ENCODE results near the gene HTT. TPM values are rescaled to one million over a fixed set of nuclear protein-coding genes. Genes with fewer than 3 reads are reported as not detected.
A peak's percentile ranks its signal among the peaks of the same experiment; 100 is the strongest.

HTT gene
- total RNA-seq, 1 donor from 2014 or later: 72.0 TPM

DNA sequence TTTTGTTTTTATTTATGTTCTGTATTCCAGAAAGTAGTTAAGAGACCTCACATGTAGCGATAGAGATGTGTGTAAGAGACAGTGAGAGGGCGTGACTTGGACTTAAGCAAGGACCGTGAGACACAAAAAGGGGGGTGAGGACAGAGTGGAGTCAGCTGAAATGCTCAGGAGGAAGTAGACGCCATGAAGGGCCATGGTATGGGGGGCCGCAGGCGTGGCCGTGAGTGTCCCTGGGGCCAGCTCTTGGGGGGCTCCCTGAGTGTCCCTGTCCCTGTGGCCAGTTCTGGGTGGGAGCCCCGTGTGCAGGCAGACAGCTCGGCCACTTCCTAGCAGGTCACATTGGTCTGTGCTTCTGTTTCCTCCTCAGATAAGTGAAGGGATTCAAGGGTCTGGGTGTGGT lies 151.5 kb downstream of the HTT start:
- TF ChIP-seq, protein P1, sequence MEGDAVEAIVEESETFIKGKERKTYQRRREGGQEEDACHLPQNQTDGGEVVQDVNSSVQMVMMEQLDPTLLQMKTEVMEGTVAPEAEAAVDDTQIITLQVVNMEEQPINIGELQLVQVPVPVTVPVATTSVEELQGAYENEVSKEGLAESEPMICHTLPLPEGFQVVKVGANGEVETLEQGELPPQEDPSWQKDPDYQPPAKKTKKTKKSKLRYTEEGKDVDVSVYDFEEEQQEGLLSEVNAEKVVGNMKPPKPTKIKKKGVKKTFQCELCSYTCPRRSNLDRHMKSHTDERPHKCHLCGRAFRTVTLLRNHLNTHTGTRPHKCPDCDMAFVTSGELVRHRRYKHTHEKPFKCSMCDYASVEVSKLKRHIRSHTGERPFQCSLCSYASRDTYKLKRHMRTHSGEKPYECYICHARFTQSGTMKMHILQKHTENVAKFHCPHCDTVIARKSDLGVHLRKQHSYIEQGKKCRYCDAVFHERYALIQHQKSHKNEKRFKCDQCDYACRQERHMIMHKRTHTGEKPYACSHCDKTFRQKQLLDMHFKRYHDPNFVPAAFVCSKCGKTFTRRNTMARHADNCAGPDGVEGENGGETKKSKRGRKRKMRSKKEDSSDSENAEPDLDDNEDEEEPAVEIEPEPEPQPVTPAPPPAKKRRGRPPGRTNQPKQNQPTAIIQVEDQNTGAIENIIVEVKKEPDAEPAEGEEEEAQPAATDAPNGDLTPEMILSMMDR (conservative IDR thresholded peaks at IDR 0.05): no peak
- DNase-seq (ENCODE audit: low read depth, low spot score): no peak
- no peaks in the 10 kb centered on the region for H3K4me1 Mint-ChIP-seq
- no peaks in the 10 kb centered on the region for H3K27me3 Mint-ChIP-seq (ENCODE audit: low read depth)
- no peak overlapping the region for H3K27ac Mint-ChIP-seq (ENCODE audit: unreplicated experiment)
- peaks cover 5% of the 10 kb centered on the region for H3K9me3 Mint-ChIP-seq
- peaks cover 19% of the 10 kb centered on the region for H3K36me3 Mint-ChIP-seq (ENCODE audit: low read depth)
- H3K4me3 Mint-ChIP-seq: no peak overlapping the region

DNA sequence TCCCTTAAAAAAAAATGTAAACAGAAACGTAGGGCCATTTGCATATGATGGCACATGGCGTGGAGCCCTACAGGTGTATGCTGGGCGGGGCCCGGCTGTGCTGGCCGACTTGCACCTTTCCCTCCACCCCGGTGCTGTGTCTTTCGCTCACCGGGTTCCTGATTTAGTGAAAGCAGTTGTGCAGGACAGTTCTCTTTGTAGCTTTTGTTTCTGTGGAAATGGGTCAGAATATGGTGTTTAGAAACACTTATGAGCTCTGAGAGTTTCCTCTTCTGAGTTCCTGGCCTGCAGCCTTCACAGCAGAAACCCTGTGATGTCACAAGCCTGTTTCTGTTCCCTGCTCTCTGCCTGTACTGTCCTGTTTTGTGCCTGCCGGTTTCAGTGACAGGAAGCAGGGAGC lies 152.0 kb downstream of the HTT start:
- no peak overlapping the region for H3K4me3 Mint-ChIP-seq
- H3K27ac Mint-ChIP-seq (ENCODE audit: unreplicated experiment): no peak overlapping the region

DNA sequence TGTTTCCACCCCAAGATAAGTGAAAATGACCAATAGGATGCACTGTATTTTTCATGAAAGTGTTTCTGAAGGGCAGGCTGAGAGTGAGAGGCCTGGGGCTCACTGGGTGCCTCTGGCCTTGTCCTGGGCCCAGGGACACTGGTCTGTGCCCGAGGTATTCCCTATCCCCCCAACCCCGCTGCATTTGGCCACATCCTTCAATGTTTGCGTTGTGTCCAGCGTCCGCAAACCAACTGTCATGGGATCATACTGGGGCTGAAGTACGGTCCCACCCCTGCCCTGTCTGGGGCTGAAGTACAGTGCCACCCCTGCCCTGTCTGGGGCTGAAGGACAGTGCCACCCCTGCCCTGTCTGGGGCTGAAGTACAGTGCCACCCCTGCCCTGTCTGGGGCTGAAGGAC lies 152.5 kb downstream of the HTT start:
- no peak for DNase-seq (ENCODE audit: low read depth, low spot score)
- H3K36me3 Mint-ChIP-seq (ENCODE audit: low read depth): peaks cover 24% of the 10 kb centered on the region
- TF ChIP-seq, protein P1 (conservative IDR thresholded peaks at IDR 0.05): no peak
- H3K27ac Mint-ChIP-seq (ENCODE audit: unreplicated experiment): no peak overlapping the region
- H3K4me3 Mint-ChIP-seq: no peak overlapping the region
- H3K9me3 Mint-ChIP-seq: peaks cover 5% of the 10 kb centered on the region
- no peaks in the 10 kb centered on the region for H3K4me1 Mint-ChIP-seq
- H3K27me3 Mint-ChIP-seq (ENCODE audit: low read depth): no peaks in the 10 kb centered on the region

More for the DNA sequence above, 152.0 kb downstream of the HTT start:
- Mint-ChIP-seq H3K27me3 (ENCODE audit: low read depth) (no peaks in the 10 kb centered on the region), H3K4me1 (no peaks in the 10 kb centered on the region), H3K36me3 (ENCODE audit: low read depth) (peaks cover 21% of the 10 kb centered on the region), H3K9me3 (peaks cover 5% of the 10 kb centered on the region)
- no peak for DNase-seq (ENCODE audit: low read depth, low spot score)
- TF ChIP-seq, protein P1 (conservative IDR thresholded peaks at IDR 0.05): no peak

DNA sequence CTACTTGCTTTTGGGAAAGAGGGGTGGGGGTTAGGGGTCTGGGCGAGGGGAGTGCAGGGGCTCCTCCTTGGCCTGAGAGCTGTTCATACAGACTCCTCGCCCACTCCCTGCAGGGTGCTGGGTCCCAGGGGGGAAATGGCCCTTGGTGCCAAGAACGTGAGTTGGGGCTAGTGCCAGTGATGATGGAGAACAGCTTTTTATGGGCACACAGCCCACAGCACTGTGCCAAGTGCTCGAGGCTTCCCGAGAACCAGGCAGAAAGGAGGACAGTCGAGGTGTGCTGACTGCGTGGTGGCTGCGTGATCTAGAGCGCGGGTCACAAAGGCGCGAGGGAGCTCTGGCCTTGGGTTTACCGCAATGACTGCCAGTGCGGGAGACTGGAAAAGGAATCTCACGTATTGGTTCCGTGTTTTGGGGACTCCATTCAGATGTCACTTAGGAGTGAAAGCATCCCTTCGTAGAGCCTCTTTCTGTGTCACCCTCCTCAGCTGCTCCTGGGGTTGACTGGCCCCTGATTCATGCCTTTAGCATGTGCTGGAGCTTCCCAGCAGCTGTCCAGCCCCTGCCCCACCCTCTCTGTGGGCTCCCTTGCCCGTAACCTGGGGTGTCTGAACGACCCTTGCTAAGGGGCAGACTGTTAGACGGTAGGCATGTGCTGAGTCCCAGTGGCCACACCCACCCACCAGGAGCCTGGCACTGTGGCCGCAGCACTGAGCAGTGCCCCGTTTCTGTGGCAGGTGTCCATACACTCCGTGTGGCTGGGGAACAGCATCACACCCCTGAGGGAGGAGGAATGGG lies 153.6 kb downstream of the HTT start:
- H3K27me3 Mint-ChIP-seq (ENCODE audit: low read depth): no peaks in the 10 kb centered on the region
- peaks cover 24% of the 10 kb centered on the region for H3K36me3 Mint-ChIP-seq (ENCODE audit: low read depth)
- no peaks in the 10 kb centered on the region for H3K4me1 Mint-ChIP-seq
- peaks cover 5% of the 10 kb centered on the region for H3K9me3 Mint-ChIP-seq
- no peak overlapping the region for H3K4me3 Mint-ChIP-seq
- no peak overlapping the region for H3K27ac Mint-ChIP-seq (ENCODE audit: unreplicated experiment)
- TF ChIP-seq, protein P1 (conservative IDR thresholded peaks at IDR 0.05): no peak
- no peak for DNase-seq (ENCODE audit: low read depth, low spot score)

DNA sequence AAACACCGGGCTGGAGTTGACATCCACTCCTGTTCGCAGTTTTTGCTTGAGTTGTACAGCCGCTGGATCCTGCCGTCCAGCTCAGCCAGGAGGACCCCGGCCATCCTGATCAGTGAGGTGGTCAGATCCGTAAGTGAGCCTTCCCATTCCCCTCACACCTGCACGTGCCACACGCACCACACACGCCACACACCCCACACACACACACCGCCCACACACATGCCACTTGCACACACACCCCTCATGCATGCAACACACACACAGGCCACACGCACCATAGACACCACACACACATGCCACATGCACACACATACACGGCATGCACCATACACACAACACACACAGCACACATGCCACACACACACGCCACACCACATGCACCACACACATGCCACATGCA lies 154.4 kb downstream of the HTT start:
- Mint-ChIP-seq H3K4me3 (no peak overlapping the region), H3K27ac (ENCODE audit: unreplicated experiment) (peak overlapping the region; percentile 63), H3K27me3 (ENCODE audit: low read depth) (no peaks in the 10 kb centered on the region), H3K36me3 (ENCODE audit: low read depth) (peaks cover 27% of the 10 kb centered on the region), H3K4me1 (no peaks in the 10 kb centered on the region), H3K9me3 (peaks cover 5% of the 10 kb centered on the region)
- TF ChIP-seq, protein P1 (conservative IDR thresholded peaks at IDR 0.05): no peak
- DNase-seq (ENCODE audit: low read depth, low spot score): no peak

All from neural crest cell (in vitro differentiated cells).